ENCODE results near the gene MSI1.

The MSI1 gene

DNA sequence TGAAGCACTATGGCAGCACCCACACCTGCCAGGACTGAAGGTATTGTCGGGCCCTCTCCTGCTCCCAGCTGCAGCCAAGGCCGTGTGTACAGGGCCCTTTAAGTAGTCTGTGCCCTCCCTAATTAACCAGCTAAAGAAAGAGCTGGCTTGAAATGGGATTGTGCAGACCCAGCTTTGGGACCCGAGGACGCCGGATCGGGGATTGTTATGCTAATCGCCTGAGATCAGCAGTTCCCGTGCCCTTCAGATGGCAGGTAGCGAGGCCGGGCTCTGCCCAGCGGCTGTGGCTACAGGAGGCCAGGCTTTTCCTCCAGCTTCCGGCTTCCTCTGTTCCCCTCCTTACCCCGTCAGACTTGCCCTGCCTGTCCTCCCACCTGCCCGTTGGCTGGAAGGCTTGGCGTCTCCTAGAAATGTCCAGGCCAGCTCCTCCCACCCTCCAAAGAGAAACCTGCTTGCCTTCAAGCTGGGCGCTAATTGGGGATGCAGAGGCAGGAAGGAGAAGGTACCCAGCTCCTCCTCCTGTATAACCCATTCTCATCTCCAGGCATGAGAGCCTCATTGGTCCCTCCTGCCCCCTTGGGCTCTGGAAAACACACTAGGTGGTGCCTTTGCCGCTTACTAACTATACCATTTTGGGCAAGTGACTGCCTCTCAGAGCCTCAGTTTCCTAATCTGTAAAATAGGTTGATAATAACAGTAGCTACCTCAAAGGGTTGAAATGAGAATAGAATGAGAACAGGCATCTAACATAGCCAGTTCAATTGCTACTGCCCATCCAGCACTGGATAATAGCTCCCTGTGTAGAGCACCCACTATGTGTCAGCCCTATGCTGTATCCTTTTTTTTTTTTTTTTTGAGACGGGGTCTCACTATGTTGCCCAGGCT is 25.8 kb upstream of the MSI1 start:
- Mint-ChIP-seq H3K27ac (no peak overlapping the region), H3K4me1 (ENCODE audit: low read depth) (peaks cover 2% of the 10 kb centered on the region), H3K27me3 (peaks cover 15% of the 10 kb centered on the region), H3K36me3 (no peaks in the 10 kb centered on the region), H3K9me3 (ENCODE audit: low read depth) (no peaks in the 10 kb centered on the region), H3K4me3 (no peak overlapping the region)

DNA sequence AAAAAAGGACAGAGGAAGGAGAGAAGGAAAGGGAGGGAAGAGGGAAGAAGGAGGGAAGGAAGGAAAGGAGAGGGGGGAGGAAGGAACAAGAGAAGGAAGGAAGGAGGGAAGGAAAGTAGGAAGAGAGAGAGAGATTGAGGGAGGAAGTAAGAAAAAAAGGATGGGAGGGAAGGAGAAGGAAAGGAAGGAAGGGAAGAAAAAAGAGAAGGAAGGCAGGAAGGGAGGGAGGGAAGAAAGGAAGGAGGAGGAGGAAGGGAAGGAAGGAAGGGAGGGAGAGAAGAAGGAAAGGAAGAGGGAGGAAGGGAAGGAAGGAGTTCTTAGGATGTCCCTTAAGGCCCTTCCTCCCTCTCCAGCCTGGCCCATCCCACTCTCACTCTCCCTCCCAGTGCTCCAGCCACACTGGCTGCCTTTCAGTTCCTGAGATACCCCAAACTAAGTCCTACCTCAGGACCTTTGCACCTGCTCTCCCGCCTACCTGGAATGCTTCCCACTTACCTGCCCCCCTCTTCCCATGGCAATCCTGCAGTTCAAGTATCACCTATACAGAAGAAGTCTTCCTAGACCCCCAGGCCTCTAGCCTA is 21.7 kb upstream of the MSI1 start:
- Mint-ChIP-seq H3K36me3 (no peaks in the 10 kb centered on the region), H3K9me3 (ENCODE audit: low read depth) (no peaks in the 10 kb centered on the region), H3K27ac (no peak overlapping the region), H3K27me3 (peaks cover 18% of the 10 kb centered on the region), H3K4me1 (ENCODE audit: low read depth) (peaks cover 4% of the 10 kb centered on the region), H3K4me3 (no peak overlapping the region)

- H3K4me3 Mint-ChIP-seq = no peak overlapping the region
- peaks cover 20% of the 10 kb centered on the region for H3K27me3 Mint-ChIP-seq
- peaks cover 2% of the 10 kb centered on the region for H3K4me1 Mint-ChIP-seq (ENCODE audit: low read depth)
- H3K9me3 Mint-ChIP-seq (ENCODE audit: low read depth) = no peaks in the 10 kb centered on the region
- H3K27ac Mint-ChIP-seq = no peak overlapping the region
- no peaks in the 10 kb centered on the region for H3K36me3 Mint-ChIP-seq
These were observed 19.9 kb upstream of the MSI1 start for GRCh38 chr12:120388691-120389481.

DNA sequence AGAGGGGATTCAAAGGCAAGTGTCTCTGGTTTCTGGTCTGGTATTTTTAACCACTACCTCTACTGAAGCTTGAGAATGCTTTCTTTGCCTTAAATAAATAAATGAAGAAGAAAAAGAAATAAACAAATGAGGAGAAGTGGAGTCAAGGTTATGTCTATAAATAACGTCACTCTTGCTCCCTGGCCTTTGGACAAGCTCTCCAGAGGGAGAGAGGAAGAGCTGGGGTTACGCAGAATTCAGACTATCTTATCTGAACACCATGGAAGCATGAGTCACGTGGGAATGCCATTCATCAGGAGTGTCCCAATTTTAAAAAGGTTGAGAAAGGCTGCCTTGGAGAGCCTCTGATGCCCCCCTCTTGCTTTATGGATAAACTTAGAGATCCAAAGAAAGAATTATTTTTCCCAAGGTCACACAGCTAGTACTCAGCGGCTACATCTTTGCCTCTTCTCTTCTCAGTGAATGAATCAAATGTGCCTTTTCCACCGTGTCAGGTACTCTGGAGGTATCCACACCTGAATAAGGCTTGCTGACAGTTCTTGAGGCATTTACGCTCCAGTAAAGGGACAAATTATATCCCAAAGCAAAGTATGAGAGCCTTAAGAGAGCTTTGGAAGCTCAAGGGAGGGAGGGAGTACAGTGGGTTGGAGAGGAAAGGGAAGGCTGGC is 12.9 kb upstream of the MSI1 start:
- no peaks in the 10 kb centered on the region for H3K4me1 Mint-ChIP-seq (ENCODE audit: low read depth)
- no peaks in the 10 kb centered on the region for H3K36me3 Mint-ChIP-seq
- H3K27ac Mint-ChIP-seq = no peak overlapping the region
- no peak overlapping the region for H3K4me3 Mint-ChIP-seq
- H3K9me3 Mint-ChIP-seq (ENCODE audit: low read depth) = no peaks in the 10 kb centered on the region
- H3K27me3 Mint-ChIP-seq = peaks cover 14% of the 10 kb centered on the region

GRCh38 chr12:120378036-120378435 is 9.1 kb upstream of the MSI1 start:
- no peaks in the 10 kb centered on the region for H3K36me3 Mint-ChIP-seq
- no peaks in the 10 kb centered on the region for H3K4me1 Mint-ChIP-seq (ENCODE audit: low read depth)
- H3K9me3 Mint-ChIP-seq (ENCODE audit: low read depth) = no peaks in the 10 kb centered on the region
- no peak overlapping the region for H3K4me3 Mint-ChIP-seq
- no peak overlapping the region for H3K27ac Mint-ChIP-seq
- peaks cover 27% of the 10 kb centered on the region for H3K27me3 Mint-ChIP-seq

DNA sequence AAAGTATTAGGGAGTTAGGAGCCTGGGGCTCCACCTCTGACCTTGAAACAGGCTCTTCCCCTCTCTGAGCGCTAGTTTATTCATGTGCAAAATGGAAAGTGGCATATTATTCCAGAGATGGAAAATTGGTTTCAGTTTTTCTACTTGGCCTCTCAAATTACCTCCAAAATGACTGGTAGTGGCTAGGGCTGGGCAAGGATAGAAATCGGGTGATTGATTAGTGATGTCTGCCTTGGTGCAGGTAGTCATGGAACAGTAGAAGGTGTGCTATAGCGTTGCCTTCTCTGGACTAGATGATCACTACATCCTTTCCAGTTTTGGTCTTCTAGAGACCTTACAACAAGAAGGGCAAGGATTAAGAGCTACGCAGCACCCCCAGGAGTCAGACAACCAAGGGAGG is 8.6 kb upstream of the MSI1 start:
- Mint-ChIP-seq H3K27me3 (peaks cover 31% of the 10 kb centered on the region), H3K4me1 (ENCODE audit: low read depth) (no peaks in the 10 kb centered on the region), H3K9me3 (ENCODE audit: low read depth) (no peaks in the 10 kb centered on the region), H3K27ac (no peak overlapping the region), H3K36me3 (no peaks in the 10 kb centered on the region), H3K4me3 (no peak overlapping the region)

- Mint-ChIP-seq H3K4me1 (ENCODE audit: low read depth) (no peaks in the 10 kb centered on the region), H3K4me3 (no peak overlapping the region), H3K27ac (no peak overlapping the region), H3K27me3 (peaks cover 34% of the 10 kb centered on the region), H3K36me3 (no peaks in the 10 kb centered on the region), H3K9me3 (ENCODE audit: low read depth) (no peaks in the 10 kb centered on the region)
These were observed 8.1 kb upstream of the MSI1 start for GRCh38 chr12:120376934-120377572.

DNA sequence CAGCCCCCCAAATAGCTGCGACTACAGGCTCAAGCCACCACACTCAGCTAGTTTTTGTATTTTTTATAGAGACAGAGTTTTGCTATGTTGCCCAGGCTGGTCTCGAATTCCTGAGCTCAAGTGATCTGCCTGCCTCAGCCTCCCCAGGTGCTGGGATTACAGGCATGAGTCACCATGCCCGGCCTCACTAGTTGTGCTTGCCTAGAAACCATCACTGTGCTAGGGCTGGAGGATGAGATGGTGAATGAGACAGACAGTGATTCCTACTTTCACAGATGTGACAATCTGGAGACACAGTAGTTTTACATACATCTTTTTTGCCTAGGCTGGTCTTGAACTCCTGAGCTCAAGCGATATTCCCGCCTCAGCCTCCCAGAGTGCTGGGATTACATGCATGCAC is 7.5 kb upstream of the MSI1 start:
- H3K36me3 Mint-ChIP-seq = no peaks in the 10 kb centered on the region
- no peaks in the 10 kb centered on the region for H3K4me1 Mint-ChIP-seq (ENCODE audit: low read depth)
- no peak overlapping the region for H3K27ac Mint-ChIP-seq
- no peak overlapping the region for H3K4me3 Mint-ChIP-seq
- no peaks in the 10 kb centered on the region for H3K9me3 Mint-ChIP-seq (ENCODE audit: low read depth)
- H3K27me3 Mint-ChIP-seq = peaks cover 36% of the 10 kb centered on the region

- no peaks in the 10 kb centered on the region for H3K4me1 Mint-ChIP-seq (ENCODE audit: low read depth)
- no peak overlapping the region for H3K4me3 Mint-ChIP-seq
- H3K36me3 Mint-ChIP-seq = no peaks in the 10 kb centered on the region
- peaks cover 37% of the 10 kb centered on the region for H3K27me3 Mint-ChIP-seq
- H3K9me3 Mint-ChIP-seq (ENCODE audit: low read depth) = no peaks in the 10 kb centered on the region
- no peak overlapping the region for H3K27ac Mint-ChIP-seq
These were observed 7.0 kb upstream of the MSI1 start for GRCh38 chr12:120376009-120376408.

GRCh38 chr12:120373683-120374082 is 4.7 kb upstream of the MSI1 start:
- Mint-ChIP-seq H3K27ac (no peak overlapping the region), H3K9me3 (ENCODE audit: low read depth) (no peaks in the 10 kb centered on the region), H3K27me3 (peaks cover 53% of the 10 kb centered on the region), H3K4me1 (ENCODE audit: low read depth) (peaks cover 13% of the 10 kb centered on the region), H3K4me3 (no peak overlapping the region), H3K36me3 (no peaks in the 10 kb centered on the region)

DNA sequence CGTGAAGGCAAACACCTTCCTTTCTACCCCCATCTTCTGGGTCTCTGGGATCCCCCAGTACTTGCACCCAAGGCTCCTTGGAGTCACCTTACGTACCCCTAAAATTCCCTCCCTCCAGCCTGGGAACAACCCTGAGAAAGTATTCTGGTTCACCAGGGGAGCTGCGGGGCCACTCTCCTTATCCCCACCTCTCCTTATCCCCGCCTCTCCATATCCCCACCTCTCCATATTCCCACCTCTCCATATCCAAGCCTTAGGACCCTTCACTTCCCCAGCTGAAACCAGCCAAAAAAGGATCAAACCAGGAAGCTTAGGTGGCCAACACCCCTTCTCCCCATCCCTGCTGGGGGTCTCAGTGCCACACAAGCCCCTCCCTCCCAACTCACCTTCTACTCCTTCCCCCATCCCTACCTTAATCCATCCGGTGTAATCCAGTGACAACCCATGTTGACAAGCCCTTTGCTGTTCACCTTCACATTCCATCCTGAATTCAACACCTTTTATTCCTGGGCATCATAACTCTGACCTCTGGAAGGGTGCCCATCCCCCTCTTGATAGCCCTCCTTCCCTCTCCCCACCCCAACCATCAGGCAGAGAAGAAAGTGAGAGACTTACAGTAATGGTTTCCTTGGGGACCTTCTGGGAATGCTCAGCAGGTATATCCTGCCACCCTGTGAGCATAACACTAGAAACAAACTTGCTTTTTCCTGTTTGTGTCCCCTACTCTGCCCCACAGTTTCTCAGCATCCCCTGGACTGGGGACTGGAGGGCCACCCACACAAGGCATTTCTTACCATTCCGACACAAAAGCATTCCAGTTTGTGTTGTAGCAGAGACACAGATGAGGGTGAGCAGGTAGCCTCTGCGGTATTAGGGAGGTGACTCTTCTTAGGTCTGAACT is 1.6 kb upstream of the MSI1 start:
- no peaks in the 10 kb centered on the region for H3K36me3 Mint-ChIP-seq
- no peak overlapping the region for H3K27ac Mint-ChIP-seq
- H3K4me1 Mint-ChIP-seq (ENCODE audit: low read depth) = peaks cover 18% of the 10 kb centered on the region
- H3K27me3 Mint-ChIP-seq = peaks cover 57% of the 10 kb centered on the region
- H3K4me3 Mint-ChIP-seq = peak overlapping the region; percentile 78
- no peaks in the 10 kb centered on the region for H3K9me3 Mint-ChIP-seq (ENCODE audit: low read depth)

DNA sequence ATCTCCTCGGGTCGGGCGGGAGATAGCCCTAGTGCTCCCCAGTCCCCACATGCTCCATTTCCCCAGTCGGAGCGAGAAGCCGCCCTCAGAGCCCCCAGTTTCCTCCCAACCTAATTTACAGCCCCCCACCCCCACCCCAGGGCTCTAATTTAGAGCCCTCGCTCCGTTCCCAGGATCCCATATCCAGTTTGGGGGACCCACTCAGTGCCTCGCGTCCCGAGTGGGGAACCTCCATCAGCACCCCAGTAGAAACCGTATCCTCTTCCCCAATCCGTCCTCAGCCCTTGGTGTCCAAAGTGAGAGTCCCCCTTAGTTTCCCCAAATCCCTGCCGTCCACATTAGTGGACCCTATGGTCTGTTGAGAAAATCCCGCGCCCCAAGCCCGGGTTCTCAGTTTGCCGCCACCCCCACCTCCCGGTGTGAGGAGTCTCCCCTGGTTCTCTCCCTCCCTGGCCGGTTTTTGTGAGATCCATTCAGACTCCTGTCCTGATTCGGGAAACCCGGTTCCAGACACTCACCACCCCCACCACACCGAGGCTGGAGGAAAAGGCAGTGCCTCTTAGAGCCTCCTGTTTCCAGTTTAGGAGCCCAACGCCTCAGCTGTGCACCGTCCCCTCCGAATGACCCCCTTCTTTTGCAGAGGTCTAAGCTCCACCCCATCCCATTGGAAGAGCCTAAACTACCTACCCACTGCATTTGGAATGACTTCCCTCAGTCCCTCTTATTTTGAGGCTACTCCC is 809 bp upstream of the MSI1 start:
- H3K27me3 Mint-ChIP-seq = peaks cover 51% of the 10 kb centered on the region
- H3K9me3 Mint-ChIP-seq (ENCODE audit: low read depth) = no peaks in the 10 kb centered on the region
- H3K27ac Mint-ChIP-seq = no peak overlapping the region
- no peaks in the 10 kb centered on the region for H3K36me3 Mint-ChIP-seq
- H3K4me3 Mint-ChIP-seq = peak overlapping the region; percentile 78
- peaks cover 18% of the 10 kb centered on the region for H3K4me1 Mint-ChIP-seq (ENCODE audit: low read depth)
